ENCODE data around the gene P2RX3.
A peak's percentile ranks its signal among the peaks of the same experiment; 100 is the strongest.
"Not testable (repeated sequence)": the region's sequence is repeated elsewhere in the genome, so short reads cannot be mapped to it uniquely, and the experiment has no call there.

The P2RX3 gene

DNA sequence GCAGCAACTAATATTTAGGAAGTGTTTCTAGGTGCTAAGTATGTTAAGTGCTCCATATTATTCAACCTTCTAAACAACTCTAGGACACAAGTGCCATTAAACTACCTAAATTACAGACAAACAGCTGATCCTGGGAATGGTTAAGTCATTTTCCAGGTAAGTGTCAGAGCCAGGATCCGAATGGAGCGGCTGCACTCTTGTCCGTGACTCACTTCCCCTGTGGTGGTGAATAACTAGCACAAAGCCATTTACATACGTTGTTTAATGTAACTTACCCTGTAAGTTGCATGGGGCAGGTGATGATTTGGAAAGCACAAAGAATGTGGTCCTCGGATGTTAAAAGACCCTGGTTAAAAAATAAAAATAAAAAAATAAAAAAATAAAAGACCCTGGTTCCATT is 61.1 kb downstream of the P2RX3 start:
- no peak overlapping the region for H3K4ac ChIP-seq (ENCODE audit: low read depth, low read length)
- H4K12ac ChIP-seq (ENCODE audit: low read depth, low read length): no peak overlapping the region
- H3K9ac ChIP-seq (ENCODE audit: low read length): no peak overlapping the region
- H2AFZ ChIP-seq (ENCODE audit: insufficient read depth, low read length, poor library complexity): no peak overlapping the region
- no peaks in the 10 kb centered on the region for H3K79me2 ChIP-seq (ENCODE audit: control insufficient read depth, insufficient read depth, low read length, poor library complexity)
- H4K8ac ChIP-seq (ENCODE audit: low read depth, low read length): no peak overlapping the region
- no peaks in the 10 kb centered on the region for H3K27me3 ChIP-seq (ENCODE audit: insufficient read depth, low read length)
- H3K14ac ChIP-seq (ENCODE audit: low read length): no peak overlapping the region
- H3K9me3 ChIP-seq (ENCODE audit: insufficient read depth, low read depth, low read length): peaks cover 2% of the 10 kb centered on the region
- no peak overlapping the region for H2AK5ac ChIP-seq (ENCODE audit: low read length)
- no peak overlapping the region for H3K23ac ChIP-seq (ENCODE audit: low read length)
- peaks cover 7 to 9% of the 10 kb centered on the region in 2 experiments for H3K4me1 ChIP-seq (ENCODE audit: control insufficient read depth in 1 of 2, insufficient read depth in 2 of 2, low read length in 2 of 2)
- H3K27ac ChIP-seq (ENCODE audit: low read depth, low read length): no peak overlapping the region
- no CpG with 5 or more reads among the region's 5 CpGs for WGBS (ENCODE audit: extremely low coverage, insufficient coverage, insufficient read length)
- no peak overlapping the region for H2BK5ac ChIP-seq (ENCODE audit: low read depth, low read length, poor library complexity)
- H3K36me3 ChIP-seq (ENCODE audit: control insufficient read depth in 1 of 2, insufficient read depth in 2 of 2, low read length in 2 of 2): no peaks in the 10 kb centered on the region
- H3K4me3 ChIP-seq (ENCODE audit: low read depth, low read length): no peak overlapping the region
- no peak overlapping the region for H3K18ac ChIP-seq (ENCODE audit: low read length)
- H3K4me2 ChIP-seq (ENCODE audit: low read length): no peak overlapping the region
- H3K79me1 ChIP-seq (ENCODE audit: low read length): no peaks in the 10 kb centered on the region
- H2BK12ac ChIP-seq (ENCODE audit: low read length): no peak overlapping the region
- no peak overlapping the region for H2BK120ac ChIP-seq (ENCODE audit: insufficient read depth, low read length, poor library complexity)
- no peak overlapping the region for H4K91ac ChIP-seq (ENCODE audit: low read depth, low read length)
- DNase-seq: peak in 1 of 2 donors; percentile 36

DNA sequence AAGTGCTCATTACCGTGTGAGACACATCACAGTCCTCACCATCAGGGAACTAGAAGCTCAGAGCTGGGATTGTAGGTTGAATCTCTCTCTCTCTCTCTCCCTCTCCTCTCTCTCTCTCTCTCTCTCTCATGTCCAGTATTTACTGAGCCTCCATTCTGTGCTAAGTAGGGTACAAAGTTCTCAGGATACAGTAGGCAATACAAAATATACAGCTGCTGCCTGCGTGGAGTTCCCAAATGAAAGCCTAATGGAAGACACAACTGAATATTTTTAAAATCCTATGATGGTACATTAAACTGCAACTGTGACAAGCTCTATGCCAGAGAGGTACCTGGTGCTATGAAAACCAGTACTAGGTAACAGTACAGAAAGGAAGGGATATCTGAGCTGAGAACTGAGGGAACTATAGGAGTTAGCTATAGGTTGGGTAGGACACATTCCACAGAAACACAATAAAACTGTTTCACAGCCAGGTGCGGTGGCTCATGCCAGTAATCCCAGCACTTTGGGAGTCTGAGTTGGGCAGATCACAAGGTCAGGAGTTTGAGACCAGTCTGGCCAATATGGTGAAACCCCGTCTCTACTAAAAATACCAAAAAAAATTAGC is 61.9 kb downstream of the P2RX3 start:
- DNase-seq: no peak
- Histone ChIP-seq H2BK12ac (ENCODE audit: low read length) (no peak overlapping the region), H3K14ac (ENCODE audit: low read length) (no peak overlapping the region), H2BK120ac (ENCODE audit: insufficient read depth, low read length, poor library complexity) (no peak overlapping the region), H3K79me2 (ENCODE audit: control insufficient read depth, insufficient read depth, low read length, poor library complexity) (no peaks in the 10 kb centered on the region), H2AK5ac (ENCODE audit: low read length) (no peak overlapping the region), H3K27ac (ENCODE audit: low read depth, low read length) (no peak overlapping the region), H3K18ac (ENCODE audit: low read length) (no peak overlapping the region), H3K4me3 (ENCODE audit: low read depth, low read length) (no peak overlapping the region), H3K36me3 (ENCODE audit: control insufficient read depth in 1 of 2, insufficient read depth in 2 of 2, low read length in 2 of 2) (no peaks in the 10 kb centered on the region), H3K9me3 (ENCODE audit: insufficient read depth, low read depth, low read length) (peaks cover 2% of the 10 kb centered on the region), H2AFZ (ENCODE audit: insufficient read depth, low read length, poor library complexity) (no peak overlapping the region), H3K4me1 (ENCODE audit: control insufficient read depth in 1 of 2, insufficient read depth in 2 of 2, low read length in 2 of 2) (peaks cover 7 to 9% of the 10 kb centered on the region in 2 experiments), H3K9ac (ENCODE audit: low read length) (no peak overlapping the region), H3K79me1 (ENCODE audit: low read length) (no peaks in the 10 kb centered on the region), H3K4ac (ENCODE audit: low read depth, low read length) (no peak overlapping the region), H3K4me2 (ENCODE audit: low read length) (no peak overlapping the region), H3K27me3 (ENCODE audit: insufficient read depth, low read length) (no peaks in the 10 kb centered on the region), H2BK5ac (ENCODE audit: low read depth, low read length, poor library complexity) (no peak overlapping the region), H4K91ac (ENCODE audit: low read depth, low read length) (no peak overlapping the region), H4K8ac (ENCODE audit: low read depth, low read length) (no peak overlapping the region), H3K23ac (ENCODE audit: low read length) (no peak overlapping the region), H4K12ac (ENCODE audit: low read depth, low read length) (no peak overlapping the region)
- WGBS (ENCODE audit: extremely low coverage, insufficient coverage, insufficient read length): no CpG with 5 or more reads among the region's 4 CpGs

DNA sequence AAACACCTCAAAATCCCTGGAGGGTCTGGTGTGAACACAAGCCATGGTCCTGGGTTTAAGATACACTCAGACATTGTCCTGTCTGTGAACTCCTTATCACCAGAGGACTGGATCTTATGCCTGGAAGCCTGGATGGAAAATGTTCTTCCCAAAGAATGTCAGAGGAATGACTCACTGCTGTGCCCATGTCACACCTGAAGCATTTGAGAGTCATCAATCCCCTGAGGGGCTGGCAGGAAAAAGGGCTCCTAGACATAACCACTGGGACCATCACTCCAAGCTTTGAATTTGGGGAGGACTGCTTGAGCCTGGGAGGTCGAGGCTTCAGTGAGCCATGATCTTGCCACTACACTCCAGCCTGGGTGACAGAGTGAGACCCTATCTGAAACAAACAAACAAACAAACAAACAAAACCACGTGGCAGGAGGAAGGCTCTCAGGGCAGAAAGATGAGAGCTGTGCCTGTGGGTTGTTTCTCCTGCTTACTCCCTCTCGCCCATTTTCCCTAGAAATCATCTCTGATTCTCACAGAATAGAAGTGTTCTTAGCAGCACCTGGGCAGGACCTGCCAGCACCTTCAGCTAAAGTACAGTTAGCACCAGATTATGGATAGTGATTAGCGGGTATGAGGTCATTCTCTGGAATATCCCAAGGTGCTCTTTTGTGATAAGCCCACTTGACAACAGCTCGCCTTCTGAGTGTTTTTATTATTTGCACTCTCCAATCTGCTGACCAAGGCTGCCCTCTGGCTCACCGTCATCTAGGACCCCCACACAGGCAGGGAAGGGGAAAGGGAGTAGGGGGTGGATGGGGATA is 64.2 kb downstream of the P2RX3 start:
- Histone ChIP-seq H2BK12ac (ENCODE audit: low read length) (peak overlapping the region; percentile 54), H2BK120ac (ENCODE audit: insufficient read depth, low read length, poor library complexity) (no peak overlapping the region), H4K8ac (ENCODE audit: low read depth, low read length) (no peak overlapping the region), H2AFZ (ENCODE audit: insufficient read depth, low read length, poor library complexity) (no peak overlapping the region), H3K27ac (ENCODE audit: low read depth, low read length) (no peak overlapping the region), H4K91ac (ENCODE audit: low read depth, low read length) (peak overlapping the region; percentile 18), H3K27me3 (ENCODE audit: insufficient read depth, low read length) (no peaks in the 10 kb centered on the region), H2BK5ac (ENCODE audit: low read depth, low read length, poor library complexity) (no peak overlapping the region), H3K18ac (ENCODE audit: low read length) (no peak overlapping the region), H4K12ac (ENCODE audit: low read depth, low read length) (no peak overlapping the region), H3K4me2 (ENCODE audit: low read length) (no peak overlapping the region), H3K9ac (ENCODE audit: low read length) (no peak overlapping the region), H3K36me3 (ENCODE audit: control insufficient read depth in 1 of 2, insufficient read depth in 2 of 2, low read length in 2 of 2) (no peaks in the 10 kb centered on the region), H3K4me3 (ENCODE audit: low read depth, low read length) (no peak overlapping the region), H3K4me1 (ENCODE audit: control insufficient read depth in 1 of 2, insufficient read depth in 2 of 2, low read length in 2 of 2) (peaks cover 13 to 15% of the 10 kb centered on the region in 2 experiments), H3K14ac (ENCODE audit: low read length) (no peak overlapping the region), H3K79me2 (ENCODE audit: control insufficient read depth, insufficient read depth, low read length, poor library complexity) (no peaks in the 10 kb centered on the region), H3K9me3 (ENCODE audit: insufficient read depth, low read depth, low read length) (peaks cover 2% of the 10 kb centered on the region), H3K23ac (ENCODE audit: low read length) (no peak overlapping the region), H3K79me1 (ENCODE audit: low read length) (no peaks in the 10 kb centered on the region), H3K4ac (ENCODE audit: low read depth, low read length) (no peak overlapping the region), H2AK5ac (ENCODE audit: low read length) (no peak overlapping the region)
- peak; percentile 85 to 96 for DNase-seq
- no CpG with 5 or more reads among the region's 6 CpGs for WGBS (ENCODE audit: extremely low coverage, insufficient coverage, insufficient read length)

DNA sequence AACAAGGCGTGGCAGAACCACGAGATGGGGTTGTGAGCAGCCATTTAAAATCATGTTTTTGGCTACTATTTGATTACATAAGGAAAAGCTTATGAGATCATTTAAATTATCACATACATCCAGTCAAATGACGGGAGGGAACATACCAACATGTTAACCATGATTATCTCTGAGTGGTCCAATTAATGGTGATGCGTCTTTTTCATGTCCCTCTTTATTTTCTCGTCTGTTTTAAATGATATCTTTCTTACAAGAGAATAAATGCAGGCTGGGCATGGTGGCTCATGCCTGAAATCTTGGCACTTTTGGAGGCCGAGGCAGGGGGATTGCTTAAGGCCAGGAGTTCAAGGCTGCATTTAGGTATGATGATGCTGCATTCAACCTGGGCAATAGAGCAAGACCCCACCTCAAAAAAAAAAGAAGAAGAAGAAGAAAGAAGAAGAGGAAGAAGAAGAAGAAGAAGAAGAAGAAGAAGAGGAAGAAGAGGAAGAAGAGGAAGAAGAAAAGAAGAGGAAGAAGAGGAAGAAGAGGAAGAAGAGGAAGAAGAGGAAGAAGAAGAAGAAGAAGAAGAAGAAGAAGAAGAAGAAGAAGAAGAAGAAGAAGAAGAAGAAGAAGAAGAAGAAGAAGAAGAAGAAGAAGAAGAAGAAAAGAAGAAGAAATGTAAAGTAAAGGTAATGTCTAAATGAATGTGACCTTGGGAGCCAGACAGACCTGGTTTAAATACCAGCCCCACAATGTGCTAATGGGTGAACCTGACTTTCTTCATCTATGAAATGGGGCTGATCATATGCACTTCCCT is 65.0 kb downstream of the P2RX3 start:
- not testable (repeated sequence) for H3K79me1 ChIP-seq (ENCODE audit: low read length); H3K9me3 ChIP-seq (ENCODE audit: insufficient read depth, low read depth, low read length); H3K14ac ChIP-seq (ENCODE audit: low read length); H4K91ac ChIP-seq (ENCODE audit: low read depth, low read length); H2BK5ac ChIP-seq (ENCODE audit: low read depth, low read length, poor library complexity); H3K27ac ChIP-seq (ENCODE audit: low read depth, low read length); H4K8ac ChIP-seq (ENCODE audit: low read depth, low read length); H3K4me2 ChIP-seq (ENCODE audit: low read length); H2BK12ac ChIP-seq (ENCODE audit: low read length); H3K4ac ChIP-seq (ENCODE audit: low read depth, low read length); H3K79me2 ChIP-seq (ENCODE audit: control insufficient read depth, insufficient read depth, low read length, poor library complexity); DNase-seq; H2BK120ac ChIP-seq (ENCODE audit: insufficient read depth, low read length, poor library complexity); H3K36me3 ChIP-seq (ENCODE audit: control insufficient read depth in 1 of 2, insufficient read depth in 2 of 2, low read length in 2 of 2); H4K12ac ChIP-seq (ENCODE audit: low read depth, low read length); H3K27me3 ChIP-seq (ENCODE audit: insufficient read depth, low read length); H3K18ac ChIP-seq (ENCODE audit: low read length); H3K23ac ChIP-seq (ENCODE audit: low read length); H3K4me3 ChIP-seq (ENCODE audit: low read depth, low read length); H2AFZ ChIP-seq (ENCODE audit: insufficient read depth, low read length, poor library complexity); H3K9ac ChIP-seq (ENCODE audit: low read length); H2AK5ac ChIP-seq (ENCODE audit: low read length)
- peaks cover 16 to 19% of the 10 kb centered on the region in 2 experiments for H3K4me1 ChIP-seq (ENCODE audit: control insufficient read depth in 1 of 2, insufficient read depth in 2 of 2, low read length in 2 of 2)
- no CpG with 5 or more reads among the region's 6 CpGs for WGBS (ENCODE audit: extremely low coverage, insufficient coverage, insufficient read length)
